GM23338 (cell line): ENCODE data around the gene TMEM14A.

Experiments
- CTCF ChIP-seq, 2 experiments: fragments of 200-600 bp in 1 of 2; sonication (generic) in 1 of 2; conservative IDR thresholded peaks; 2 replicates each; pipeline versions ENCODE4 v1.5.1 to v1.6.1; 2016 to 2017; ENCODE audit warnings: antibody characterized with exemption in 2 of 2, low read depth in 2 of 2, mild to moderate bottlenecking in 2 of 2, moderate library complexity in 1 of 2
- EZH2 ChIP-seq: fragments of 200-600 bp; sonication (generic); IDR thresholded peaks from one replicate; pipeline ENCODE4 v1.8.0; 2017; ENCODE audit warnings: antibody characterized with exemption, mild to moderate bottlenecking, low read depth; ENCODE audit not compliant: unreplicated experiment
- EZH2phosphoT487 ChIP-seq: fragments of 200-600 bp; sonication (generic); IDR thresholded peaks from one replicate; pipeline ENCODE4 v1.8.1; 2018; ENCODE audit warnings: antibody characterized with exemption; ENCODE audit not compliant: unreplicated experiment
- JUNB ChIP-seq: IDR thresholded peaks from one replicate; pipeline ENCODE4 v1.6.1; 2016; ENCODE audit warnings: antibody characterized with exemption; ENCODE audit not compliant: unreplicated experiment
- POLR2AphosphoS5 ChIP-seq: IDR thresholded peaks from 2 replicates; pipeline ENCODE4 v1.6.1; 2016; ENCODE audit warnings: antibody characterized with exemption, low read depth
- REST ChIP-seq: IDR thresholded peaks from one replicate; pipeline ENCODE4 v1.6.1; 2018; ENCODE audit warnings: antibody characterized with exemption; ENCODE audit not compliant: unreplicated experiment
- ZNF114 ChIP-seq: fragments of 250-450 bp; sonication (Bioruptor Pico); IDR thresholded peaks from 2 replicates; pipeline ENCODE4 v1.5.0; 2020; ENCODE audit warnings: mild to moderate bottlenecking, moderate library complexity
- ZNF331 ChIP-seq: fragments of 250-450 bp; sonication (Bioruptor Pico); IDR thresholded peaks from 2 replicates; pipeline ENCODE4 v1.5.0; 2020; ENCODE audit warnings: low read depth, mild to moderate bottlenecking, moderate library complexity

- TF ChIP-seq POLR2AphosphoS5 (no peak), CTCF (conservative IDR thresholded peaks at IDR 0.05; ENCODE audit: low read depth in 2 of 2) (no peak), EZH2 (no peak), JUNB (no peak), ZNF114 (CRISPR knock-in tag) (no peak), EZH2phosphoT487 (no peak), ZNF331 (no peak), REST (no peak)
Observed at GRCh38 chr6:52720321-52720720, 49.4 kb downstream of the TMEM14A start.
